Activated naive CD4-positive, alpha-beta T cell treated with anti-CD3 and anti-CD28 coated beads, Interleukin-2, amount 10 ng/mL, durations not matched to agents 7 days and 5 days (primary cell): ENCODE results near the gene IPO11.

Experiments used
- CTCF ChIA-PET: fragments of 350-600 bp; sonication (Branson Sonifier 250); formaldehyde crosslinking; loops from one replicate; lab custom pipeline; 2021; ENCODE audit warnings: antibody characterized with exemption; lab: Charles Lee
- DNase-seq: peaks from one replicate; pipeline ENCODE4 v3.0.0-alpha.2; 2020
- H3K27ac Mint-ChIP-seq: one replicate; pipeline ENCODE4 v1.8.0; 2021; ENCODE audit warnings: mild to moderate bottlenecking, moderate library complexity, mixed read lengths
- H3K27me3 Mint-ChIP-seq: one replicate; pipeline ENCODE4 v1.8.0; 2021; ENCODE audit warnings: mild to moderate bottlenecking, mixed read lengths
- H3K36me3 Mint-ChIP-seq: one replicate; pipeline ENCODE4 v1.8.0; 2021; ENCODE audit warnings: mixed read lengths
- H3K4me1 Mint-ChIP-seq: one replicate; pipeline ENCODE4 v1.8.0; 2021; ENCODE audit warnings: mixed read lengths
- H3K4me3 Mint-ChIP-seq: one replicate; pipeline ENCODE4 v1.8.0; 2021; ENCODE audit warnings: mild to moderate bottlenecking, moderate library complexity, mixed read lengths
- H3K9me3 Mint-ChIP-seq: one replicate; pipeline ENCODE4 v1.8.0; 2021; ENCODE audit warnings: mixed read lengths

IPO11 gene

DNA sequence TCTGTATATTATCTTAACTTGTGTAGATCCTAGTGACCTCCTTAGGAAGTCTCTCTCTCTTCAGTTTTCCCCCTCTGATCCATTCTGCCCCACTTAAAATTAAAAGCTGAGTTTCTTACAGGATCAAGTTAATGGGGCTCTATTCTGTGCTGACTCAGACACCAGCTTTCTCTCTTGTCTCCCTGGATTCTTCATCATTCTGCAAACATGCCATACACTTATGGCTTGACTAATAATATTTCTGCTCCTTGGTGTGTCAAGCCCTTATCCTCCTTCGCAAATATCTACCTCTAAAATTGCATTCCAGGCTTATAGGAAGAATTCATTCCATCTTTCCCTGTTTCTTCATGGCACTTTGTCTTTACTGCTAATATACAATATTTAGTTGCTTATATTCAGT, 184.1 kb downstream of the IPO11 start:
- Mint-ChIP-seq H3K4me1 (no peaks in the 10 kb centered on the region), H3K27me3 (no peaks in the 10 kb centered on the region), H3K36me3 (peaks cover 16% of the 10 kb centered on the region), H3K9me3 (no peaks in the 10 kb centered on the region), H3K4me3 (no peak overlapping the region), H3K27ac (no peak overlapping the region)
- CTCF ChIA-PET = interaction anchor here (0.6 to 1.0 kb wide), 2 partner anchors 9 to 10 kb away, joined by 4 read pairs; no protein-coding TSS in a partner anchor
- DNase-seq = no peak

DNA sequence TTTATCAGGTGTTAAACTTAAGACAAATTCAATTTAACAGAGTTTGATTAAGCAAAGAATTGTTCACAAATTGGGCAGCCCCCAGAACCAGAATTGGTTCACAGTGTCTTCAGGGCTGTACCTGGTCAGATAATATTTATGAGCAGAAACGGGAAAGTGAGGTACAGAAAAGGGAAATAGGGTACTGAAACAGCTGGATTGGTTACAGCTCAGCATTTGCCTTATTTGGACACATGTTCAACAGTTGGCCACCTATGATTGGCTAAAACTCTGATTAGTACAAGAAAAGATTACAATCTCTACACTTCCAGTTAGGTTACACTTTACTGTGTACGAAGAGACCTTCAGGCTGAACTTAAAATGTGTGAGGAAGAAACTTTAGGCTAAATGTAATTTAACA, 184.8 kb downstream of the IPO11 start:
- DNase-seq = no peak
- Mint-ChIP-seq H3K4me1 (no peaks in the 10 kb centered on the region), H3K4me3 (no peak overlapping the region), H3K36me3 (peaks cover 12% of the 10 kb centered on the region), H3K27me3 (no peaks in the 10 kb centered on the region), H3K27ac (no peak overlapping the region), H3K9me3 (no peaks in the 10 kb centered on the region)
- CTCF ChIA-PET = interaction anchor here (1.0 kb wide), 1 partner anchor 8 kb away, joined by 4 read pairs; no protein-coding TSS in a partner anchor

DNA sequence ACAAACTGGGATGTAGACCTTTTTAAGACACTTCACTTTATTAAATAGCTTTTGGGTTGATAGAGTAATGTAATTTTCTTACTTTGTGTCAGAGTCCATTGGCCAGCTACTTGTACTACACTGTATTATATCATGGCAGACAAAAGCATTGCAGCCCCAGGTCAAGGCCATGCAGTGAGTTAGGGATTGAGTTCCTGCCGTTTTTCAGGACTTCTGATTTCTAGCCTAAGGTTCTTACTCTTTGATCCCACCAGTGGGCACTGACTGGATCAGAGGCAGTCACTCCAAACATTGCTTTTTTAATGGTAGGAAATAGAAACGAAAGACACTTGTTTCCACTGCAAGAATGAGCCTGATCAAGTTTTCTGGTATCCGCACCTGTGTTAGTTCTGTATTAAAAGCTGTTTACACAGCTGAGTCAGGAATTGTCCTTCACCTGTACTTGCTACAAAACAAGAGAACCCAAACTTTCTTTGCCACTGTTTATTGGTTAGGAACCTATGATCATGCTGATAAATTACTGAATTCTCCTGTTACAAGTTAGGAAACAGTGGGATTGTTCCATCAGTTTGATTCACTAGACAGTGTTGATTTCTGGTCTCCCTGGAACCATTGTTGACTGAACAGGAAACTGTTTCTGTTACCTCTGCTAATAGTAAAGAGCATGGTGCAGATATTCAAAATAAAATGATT, 188.1 kb downstream of the IPO11 start:
- no peak overlapping the region for H3K27ac Mint-ChIP-seq

DNA sequence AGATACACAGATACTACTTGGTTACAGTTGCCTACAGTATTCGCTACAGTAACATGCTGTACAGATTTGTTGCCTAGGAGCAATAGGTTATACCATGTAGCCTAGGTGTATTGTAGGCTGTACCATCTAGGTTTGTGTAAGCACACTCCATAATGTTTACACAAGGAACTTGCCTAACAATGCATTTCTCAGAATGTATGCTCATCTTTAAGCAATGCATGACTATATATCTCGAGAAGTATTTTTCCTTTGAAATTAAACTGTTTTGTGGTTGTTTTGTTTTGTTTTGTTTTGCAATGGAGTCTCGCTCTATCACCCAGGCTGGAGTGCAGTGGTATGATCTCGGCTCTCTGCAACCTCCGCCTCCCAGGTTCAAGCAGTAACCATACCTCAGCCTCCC, 191.4 kb downstream of the IPO11 start:
- Mint-ChIP-seq H3K27ac (no peak overlapping the region), H3K4me3 (no peak overlapping the region), H3K36me3 (peaks cover 20% of the 10 kb centered on the region), H3K27me3 (no peaks in the 10 kb centered on the region), H3K4me1 (peaks cover 9% of the 10 kb centered on the region), H3K9me3 (no peaks in the 10 kb centered on the region)
- CTCF ChIA-PET = no interaction called here
- no peak for DNase-seq

More for the DNA sequence above, 188.1 kb downstream of the IPO11 start:
- H3K4me1 Mint-ChIP-seq = peaks cover 3% of the 10 kb centered on the region
- H3K4me3 Mint-ChIP-seq = no peak overlapping the region
- no peak for DNase-seq
- CTCF ChIA-PET = no interaction called here
- no peaks in the 10 kb centered on the region for H3K27me3 Mint-ChIP-seq
- no peaks in the 10 kb centered on the region for H3K9me3 Mint-ChIP-seq
- H3K36me3 Mint-ChIP-seq = peaks cover 6% of the 10 kb centered on the region

DNA sequence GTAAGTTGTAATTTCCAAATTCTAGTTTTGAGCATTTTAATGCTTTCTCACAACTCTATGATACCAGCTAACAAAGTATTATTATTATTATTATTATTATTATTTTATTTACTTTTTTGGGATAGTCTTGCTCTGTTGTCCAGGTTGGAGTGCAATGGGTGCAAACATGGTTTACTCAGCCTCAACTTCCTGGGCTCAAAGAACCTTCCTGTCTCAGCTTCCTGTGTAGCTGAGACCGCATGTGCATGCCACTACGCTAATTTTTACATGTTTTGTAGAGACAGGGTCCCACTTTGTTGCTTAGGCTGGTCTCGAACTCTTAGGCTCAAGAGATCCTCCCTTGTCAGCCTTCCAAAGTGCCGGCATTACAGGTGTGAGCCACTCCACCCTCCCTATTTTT, 193.1 kb downstream of the IPO11 start:
- Mint-ChIP-seq H3K9me3 (peaks cover 1% of the 10 kb centered on the region), H3K27me3 (no peaks in the 10 kb centered on the region), H3K36me3 (peaks cover 25% of the 10 kb centered on the region), H3K4me3 (no peak overlapping the region), H3K4me1 (peaks cover 9% of the 10 kb centered on the region), H3K27ac (peak overlapping the region; percentile 33)
- no peak for DNase-seq
- CTCF ChIA-PET = interaction anchor here (0.7 to 1.5 kb wide), 2 partner anchors 9 to 26 kb away, joined by 3 to 4 read pairs; no protein-coding TSS in a partner anchor

DNA sequence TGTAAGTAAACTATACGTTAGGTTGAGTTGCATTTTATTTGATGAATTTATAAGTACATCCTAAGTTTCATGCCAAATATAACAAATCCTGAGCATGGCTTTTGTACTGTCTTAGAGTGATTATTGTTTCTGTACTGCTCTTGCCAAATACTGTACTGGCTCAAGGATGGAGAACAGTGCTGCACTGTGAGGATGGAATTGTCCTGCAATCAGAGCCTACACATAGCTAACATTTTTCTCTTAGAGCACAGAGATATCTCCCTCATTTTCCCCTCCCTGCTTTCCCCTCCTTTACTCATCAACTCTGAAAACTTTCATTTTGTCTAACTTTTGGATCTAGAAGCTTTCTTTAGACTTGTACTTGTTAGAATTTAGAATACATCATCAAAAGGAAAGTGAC, 194.3 kb downstream of the IPO11 start:
- H3K36me3 Mint-ChIP-seq = peaks cover 25% of the 10 kb centered on the region
- CTCF ChIA-PET = no interaction called here
- H3K27ac Mint-ChIP-seq = no peak overlapping the region
- no peak for DNase-seq
- peaks cover 9% of the 10 kb centered on the region for H3K4me1 Mint-ChIP-seq
- peaks cover 1% of the 10 kb centered on the region for H3K9me3 Mint-ChIP-seq
- no peak overlapping the region for H3K4me3 Mint-ChIP-seq
- no peaks in the 10 kb centered on the region for H3K27me3 Mint-ChIP-seq

DNA sequence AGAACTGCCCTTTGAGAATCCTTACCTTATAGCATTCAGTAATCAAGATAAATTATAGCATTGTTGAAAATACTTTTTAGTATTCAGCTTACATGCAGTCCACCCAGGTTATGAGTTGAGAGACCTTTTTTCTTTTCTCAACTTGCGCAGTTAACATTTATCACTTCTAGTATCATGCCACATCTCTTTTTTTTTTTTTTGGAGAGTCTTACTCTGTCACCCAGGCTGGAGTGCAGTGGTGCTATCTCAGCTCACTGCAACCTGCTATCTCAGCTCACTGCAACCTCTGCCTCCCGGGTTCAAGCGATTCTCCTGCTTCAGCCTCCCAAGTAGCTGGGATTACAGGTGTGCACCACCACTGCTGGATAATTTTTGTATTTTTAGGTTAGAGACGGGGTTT, 195.1 kb downstream of the IPO11 start:
- CTCF ChIA-PET = no interaction called here
- Mint-ChIP-seq H3K27me3 (no peaks in the 10 kb centered on the region), H3K4me1 (peaks cover 9% of the 10 kb centered on the region), H3K9me3 (peaks cover 1% of the 10 kb centered on the region), H3K36me3 (peaks cover 25% of the 10 kb centered on the region), H3K27ac (no peak overlapping the region), H3K4me3 (no peak overlapping the region)
- no peak for DNase-seq

DNA sequence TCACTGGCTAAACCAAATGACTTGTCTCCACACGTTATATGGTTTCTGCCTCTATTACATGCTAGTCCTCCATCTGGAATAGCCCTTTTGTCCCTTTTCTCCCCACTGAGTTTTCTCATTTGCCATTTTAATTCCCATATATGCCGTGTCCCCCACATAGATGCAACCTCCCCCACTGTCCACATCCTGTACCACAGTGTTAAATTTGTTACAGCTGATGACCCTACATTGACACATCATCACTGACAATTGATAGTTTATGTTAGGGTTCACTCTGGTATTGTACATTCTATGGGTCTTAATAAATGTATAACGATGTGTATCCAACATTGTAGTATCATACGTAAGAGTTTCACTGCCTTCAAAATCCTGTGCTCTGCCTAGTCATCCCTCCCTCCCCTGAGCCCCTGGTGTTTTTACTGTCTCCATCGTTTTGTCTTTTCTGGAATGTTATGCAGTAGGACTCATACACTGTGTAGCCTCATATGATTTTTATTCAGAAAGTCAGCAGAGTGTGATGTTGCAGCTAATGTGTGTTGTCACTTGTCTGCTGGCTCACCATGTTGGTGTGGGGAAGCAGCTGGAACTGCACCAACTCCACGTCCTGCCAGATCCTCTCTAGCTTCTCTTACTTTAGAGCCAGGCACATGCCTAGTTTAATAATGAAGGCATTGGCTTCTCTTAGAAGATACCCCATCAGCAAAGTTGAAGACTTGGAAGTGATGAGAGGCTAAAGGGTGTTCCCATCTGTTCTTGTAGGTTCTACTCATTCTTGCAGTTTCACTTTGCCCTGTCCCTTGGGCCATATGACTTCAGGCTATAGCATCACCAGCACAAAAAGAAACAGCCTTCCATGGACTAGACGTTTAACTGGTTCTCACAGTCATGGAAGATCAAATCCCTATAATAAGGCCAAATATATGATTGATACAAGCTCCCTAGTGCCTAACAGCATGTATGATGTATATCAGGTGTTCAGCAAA, 196.3 kb downstream of the IPO11 start:
- CTCF ChIA-PET = no interaction called here

DNA sequence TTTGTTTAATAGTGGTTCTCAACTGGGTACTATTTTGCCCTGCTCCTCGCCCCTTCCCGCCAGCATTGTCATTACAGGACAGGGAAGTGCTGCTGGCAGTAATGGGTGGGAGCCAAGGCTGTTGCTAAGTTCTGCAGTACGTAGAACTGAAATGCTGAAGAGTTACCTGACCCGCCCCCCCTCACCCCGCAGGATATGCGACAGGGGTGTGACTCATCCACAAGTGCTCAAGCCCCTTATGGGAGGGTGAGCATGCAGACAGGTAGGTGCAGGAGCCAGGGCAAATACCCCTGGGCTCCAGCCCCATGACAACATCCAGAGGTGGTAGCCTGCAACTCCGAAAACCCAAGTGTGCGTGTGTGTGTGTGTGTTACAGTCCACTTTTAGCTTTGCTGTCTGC, 201.8 kb downstream of the IPO11 start:
- H3K27me3 Mint-ChIP-seq = no peaks in the 10 kb centered on the region
- peaks cover under 1% of the 10 kb centered on the region for H3K36me3 Mint-ChIP-seq
- no peaks in the 10 kb centered on the region for H3K4me1 Mint-ChIP-seq
- H3K4me3 Mint-ChIP-seq = no peak overlapping the region
- no peak overlapping the region for H3K27ac Mint-ChIP-seq
- CTCF ChIA-PET = no interaction called here
- peaks cover under 1% of the 10 kb centered on the region for H3K9me3 Mint-ChIP-seq
- no peak for DNase-seq

More for the DNA sequence above, 196.3 kb downstream of the IPO11 start:
- H3K36me3 Mint-ChIP-seq = peaks cover 22% of the 10 kb centered on the region
- H3K4me3 Mint-ChIP-seq = no peak overlapping the region
- peaks cover 1% of the 10 kb centered on the region for H3K9me3 Mint-ChIP-seq
- H3K27me3 Mint-ChIP-seq = no peaks in the 10 kb centered on the region
- no peak overlapping the region for H3K27ac Mint-ChIP-seq
- peaks cover 9% of the 10 kb centered on the region for H3K4me1 Mint-ChIP-seq
- no peak for DNase-seq

DNA sequence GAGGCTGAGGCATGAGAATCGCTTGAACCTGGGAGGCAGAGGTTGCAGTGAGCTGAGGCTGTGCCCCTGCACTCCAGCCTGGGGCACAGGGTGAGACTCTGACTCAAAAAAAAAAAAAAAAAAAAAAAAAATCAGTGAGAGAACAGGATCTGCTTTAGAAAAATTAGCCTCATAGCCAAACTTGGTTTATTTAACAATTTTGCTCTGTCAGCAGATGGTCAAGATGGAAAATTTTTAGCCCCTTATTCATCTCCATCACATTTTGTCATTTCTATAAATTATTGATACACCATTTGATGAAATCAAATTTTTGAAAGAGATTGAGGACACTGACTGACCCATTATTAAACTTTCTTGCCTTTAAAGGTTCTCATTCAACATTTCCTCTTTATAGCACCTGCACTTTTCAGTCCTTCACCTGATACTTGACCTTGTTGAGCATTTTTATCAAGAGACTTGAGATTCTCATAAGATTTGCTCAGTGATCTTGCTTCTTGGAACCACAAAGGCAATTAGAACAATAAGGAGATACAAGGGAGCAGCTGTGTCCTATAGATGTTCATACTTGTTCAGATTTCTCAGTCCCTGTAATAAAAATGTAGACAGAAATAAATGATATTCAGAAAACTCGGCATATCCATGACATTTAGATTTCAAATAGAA, 204.2 kb downstream of the IPO11 start:
- Mint-ChIP-seq H3K27ac (no peak overlapping the region), H3K4me3 (no peak overlapping the region), H3K4me1 (no peaks in the 10 kb centered on the region), H3K27me3 (no peaks in the 10 kb centered on the region), H3K9me3 (no peaks in the 10 kb centered on the region), H3K36me3 (no peaks in the 10 kb centered on the region)
- no peak for DNase-seq
- CTCF ChIA-PET = no interaction called here

DNA sequence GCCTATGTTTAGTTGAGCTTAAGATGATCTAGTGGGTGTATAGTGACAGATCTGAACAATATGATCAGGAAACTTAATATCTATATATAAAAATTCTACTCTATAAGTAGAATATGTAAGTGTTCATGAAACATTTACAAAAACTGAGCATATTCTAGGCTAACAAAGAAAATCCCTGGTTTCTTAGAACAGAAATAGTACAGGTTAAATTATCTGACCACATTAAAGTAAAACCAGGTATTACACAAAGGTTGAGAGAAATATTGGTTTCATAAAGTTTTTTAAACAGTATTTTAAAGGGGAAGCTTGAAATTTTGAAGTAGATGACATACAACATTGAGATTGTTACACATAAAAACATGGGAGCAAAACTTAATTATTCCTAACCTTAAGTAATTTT, 205.4 kb downstream of the IPO11 start:
- CTCF ChIA-PET = no interaction called here
- Mint-ChIP-seq H3K9me3 (no peaks in the 10 kb centered on the region), H3K4me3 (no peak overlapping the region), H3K4me1 (no peaks in the 10 kb centered on the region), H3K27me3 (no peaks in the 10 kb centered on the region), H3K27ac (no peak overlapping the region), H3K36me3 (no peaks in the 10 kb centered on the region)
- no peak for DNase-seq

DNA sequence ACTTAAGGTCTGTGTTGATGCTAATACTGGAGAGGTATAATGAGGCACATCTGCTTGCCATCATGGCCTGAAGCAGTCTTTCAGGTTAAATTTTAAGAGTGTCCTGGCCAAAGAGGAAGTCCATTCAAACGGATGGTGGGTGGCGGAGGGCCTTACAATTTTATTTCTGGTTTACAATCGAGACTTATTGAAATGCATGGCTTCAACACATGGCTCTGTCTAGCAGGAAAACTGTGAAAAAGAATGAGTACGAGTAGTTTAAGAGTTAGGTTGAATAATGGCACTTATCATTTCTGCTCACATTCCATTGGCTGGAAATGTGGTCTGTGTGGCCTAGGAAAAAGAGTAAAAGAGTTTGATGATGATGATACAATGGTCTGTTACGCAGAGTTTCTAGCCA, 208.2 kb downstream of the IPO11 start:
- H3K27ac Mint-ChIP-seq = no peak overlapping the region
- no peaks in the 10 kb centered on the region for H3K27me3 Mint-ChIP-seq
- no peak overlapping the region for H3K4me3 Mint-ChIP-seq
- DNase-seq = no peak
- no peaks in the 10 kb centered on the region for H3K9me3 Mint-ChIP-seq
- CTCF ChIA-PET = no interaction called here
- no peaks in the 10 kb centered on the region for H3K36me3 Mint-ChIP-seq
- no peaks in the 10 kb centered on the region for H3K4me1 Mint-ChIP-seq

DNA sequence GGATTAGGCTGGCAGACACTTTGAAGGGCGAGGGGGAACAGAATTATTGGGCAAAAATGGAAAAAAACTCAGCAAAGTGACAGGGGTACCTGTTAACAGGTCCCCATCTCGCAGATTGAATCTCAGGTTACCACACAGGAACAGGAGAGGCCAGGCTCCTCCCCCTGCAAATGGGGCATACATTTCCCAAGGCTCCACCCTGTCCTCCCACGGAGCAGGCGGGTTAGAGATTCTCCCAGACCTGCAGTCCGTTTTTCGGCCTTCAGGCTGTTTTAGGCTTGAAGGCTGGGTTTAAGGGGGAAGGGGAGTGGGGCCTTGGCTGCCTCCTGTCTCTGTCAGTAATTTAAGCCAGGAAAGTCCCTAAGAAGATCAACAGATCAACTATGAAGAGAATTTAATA, 208.7 kb downstream of the IPO11 start:
- Mint-ChIP-seq H3K4me3 (no peak overlapping the region), H3K27me3 (no peaks in the 10 kb centered on the region), H3K36me3 (no peaks in the 10 kb centered on the region), H3K4me1 (no peaks in the 10 kb centered on the region), H3K27ac (no peak overlapping the region), H3K9me3 (no peaks in the 10 kb centered on the region)
- CTCF ChIA-PET = no interaction called here
- no peak for DNase-seq

DNA sequence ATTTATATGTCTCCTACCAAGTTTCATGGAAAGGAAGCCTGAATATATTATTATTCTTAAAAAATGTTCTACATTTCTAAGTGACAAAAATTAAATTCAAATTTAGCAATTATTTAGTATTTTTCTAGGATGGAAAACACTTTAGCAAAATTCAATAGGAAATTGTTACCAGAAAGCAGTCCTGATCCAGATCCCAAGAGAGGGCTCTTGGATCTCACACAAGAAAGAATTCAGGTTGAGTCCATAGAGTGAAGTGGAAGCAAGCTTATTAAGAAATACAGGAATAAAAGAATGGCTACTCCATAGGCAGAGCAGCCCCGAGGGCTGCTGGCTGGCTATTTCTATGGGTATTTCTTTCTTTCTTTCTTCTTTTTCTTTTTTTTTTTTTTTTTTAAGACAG, 210.7 kb downstream of the IPO11 start:
- no peaks in the 10 kb centered on the region for H3K4me1 Mint-ChIP-seq
- H3K36me3 Mint-ChIP-seq = peaks cover 2% of the 10 kb centered on the region
- H3K4me3 Mint-ChIP-seq = no peak overlapping the region
- H3K27ac Mint-ChIP-seq = no peak overlapping the region
- no peaks in the 10 kb centered on the region for H3K27me3 Mint-ChIP-seq
- H3K9me3 Mint-ChIP-seq = no peaks in the 10 kb centered on the region
- DNase-seq = no peak
- CTCF ChIA-PET = no interaction called here
